IPS-15b (cell line): Measurements from ENCODE around the gene THSD4.

Experiments used
- H3K27me3 ChIP-seq: one replicate; pipeline ENCODE4 v1.6.1; 2013; ENCODE audit warnings: low read length; ENCODE audit not compliant: control insufficient read depth, insufficient read depth
- H3K36me3 ChIP-seq: one replicate; pipeline ENCODE4 v1.6.1; 2013; ENCODE audit warnings: low read length; ENCODE audit not compliant: control insufficient read depth, insufficient read depth
- H3K4me1 ChIP-seq: one replicate; pipeline ENCODE4 v1.6.1; 2013; ENCODE audit warnings: mild to moderate bottlenecking, low read length; ENCODE audit not compliant: control insufficient read depth, insufficient read depth
- H3K4me3 ChIP-seq: one replicate; pipeline ENCODE4 v1.5.1; 2013; ENCODE audit warnings: low read depth, low read length
- H3K9ac ChIP-seq: one replicate; pipeline ENCODE4 v1.6.1; 2013; ENCODE audit warnings: low read depth, mild to moderate bottlenecking, low read length
- H3K9me3 ChIP-seq: one replicate; pipeline ENCODE4 v1.6.1; 2013; ENCODE audit warnings: mild to moderate bottlenecking, low read length; ENCODE audit not compliant: control insufficient read depth, insufficient read depth

The THSD4 gene

GRCh38 chr15:71242292-71242691 lies 127.0 kb downstream of the THSD4 start:
- no peaks in the 10 kb centered on the region for H3K36me3 ChIP-seq
- no peak overlapping the region for H3K9ac ChIP-seq
- H3K4me3 ChIP-seq, result no peak overlapping the region
- no peaks in the 10 kb centered on the region for H3K4me1 ChIP-seq
- H3K9me3 ChIP-seq, result no peaks in the 10 kb centered on the region
- no peaks in the 10 kb centered on the region for H3K27me3 ChIP-seq

GRCh38 chr15:71244250-71244649 lies 129.0 kb downstream of the THSD4 start:
- no peaks in the 10 kb centered on the region for H3K27me3 ChIP-seq
- H3K4me3 ChIP-seq, result no peak overlapping the region
- no peaks in the 10 kb centered on the region for H3K36me3 ChIP-seq

GRCh38 chr15:71245588-71245987 lies 130.3 kb downstream of the THSD4 start:
- Histone ChIP-seq H3K9ac (no peak overlapping the region), H3K27me3 (no peaks in the 10 kb centered on the region), H3K9me3 (no peaks in the 10 kb centered on the region), H3K36me3 (no peaks in the 10 kb centered on the region), H3K4me3 (no peak overlapping the region), H3K4me1 (no peaks in the 10 kb centered on the region)

More at GRCh38 chr15:71244250-71244649, 129.0 kb downstream of the THSD4 start:
- Histone ChIP-seq H3K4me1 (no peaks in the 10 kb centered on the region), H3K9me3 (no peaks in the 10 kb centered on the region), H3K9ac (no peak overlapping the region)

- H3K27me3 ChIP-seq, result no peaks in the 10 kb centered on the region
- H3K4me3 ChIP-seq, result no peak overlapping the region
- no peaks in the 10 kb centered on the region for H3K9me3 ChIP-seq
- no peak overlapping the region for H3K9ac ChIP-seq
- no peaks in the 10 kb centered on the region for H3K4me1 ChIP-seq
- no peaks in the 10 kb centered on the region for H3K36me3 ChIP-seq
Observed at GRCh38 chr15:71248386-71248785, 133.1 kb downstream of the THSD4 start.

- Histone ChIP-seq H3K9me3 (no peaks in the 10 kb centered on the region), H3K36me3 (no peaks in the 10 kb centered on the region), H3K9ac (no peak overlapping the region)
Observed at GRCh38 chr15:71249986-71250385, 134.7 kb downstream of the THSD4 start.

GRCh38 chr15:71250936-71251583 lies 135.8 kb downstream of the THSD4 start:
- H3K27me3 ChIP-seq, result no peaks in the 10 kb centered on the region
- H3K9me3 ChIP-seq, result no peaks in the 10 kb centered on the region
- H3K4me1 ChIP-seq, result no peaks in the 10 kb centered on the region
- no peak overlapping the region for H3K4me3 ChIP-seq
- no peak overlapping the region for H3K9ac ChIP-seq
- no peaks in the 10 kb centered on the region for H3K36me3 ChIP-seq

More at GRCh38 chr15:71249986-71250385, 134.7 kb downstream of the THSD4 start:
- no peak overlapping the region for H3K4me3 ChIP-seq
- H3K27me3 ChIP-seq, result no peaks in the 10 kb centered on the region
- H3K4me1 ChIP-seq, result no peaks in the 10 kb centered on the region

GRCh38 chr15:71251584-71252043 lies 136.3 kb downstream of the THSD4 start:
- no peaks in the 10 kb centered on the region for H3K27me3 ChIP-seq
- no peak overlapping the region for H3K9ac ChIP-seq
- no peaks in the 10 kb centered on the region for H3K4me1 ChIP-seq
- no peaks in the 10 kb centered on the region for H3K36me3 ChIP-seq
- no peaks in the 10 kb centered on the region for H3K9me3 ChIP-seq
- H3K4me3 ChIP-seq, result no peak overlapping the region

GRCh38 chr15:71252044-71252739 lies 136.9 kb downstream of the THSD4 start:
- Histone ChIP-seq H3K9me3 (no peaks in the 10 kb centered on the region), H3K4me3 (no peak overlapping the region), H3K36me3 (no peaks in the 10 kb centered on the region), H3K27me3 (no peaks in the 10 kb centered on the region), H3K9ac (no peak overlapping the region), H3K4me1 (no peaks in the 10 kb centered on the region)

GRCh38 chr15:71252740-71253047 lies 137.4 kb downstream of the THSD4 start:
- H3K27me3 ChIP-seq, result no peaks in the 10 kb centered on the region
- H3K4me3 ChIP-seq, result no peak overlapping the region
- H3K4me1 ChIP-seq, result no peaks in the 10 kb centered on the region
- no peak overlapping the region for H3K9ac ChIP-seq
- no peaks in the 10 kb centered on the region for H3K36me3 ChIP-seq
- no peaks in the 10 kb centered on the region for H3K9me3 ChIP-seq

GRCh38 chr15:71254491-71254890 lies 139.2 kb downstream of the THSD4 start:
- Histone ChIP-seq H3K27me3 (no peaks in the 10 kb centered on the region), H3K36me3 (no peaks in the 10 kb centered on the region), H3K9ac (no peak overlapping the region), H3K4me3 (no peak overlapping the region), H3K9me3 (no peaks in the 10 kb centered on the region), H3K4me1 (no peaks in the 10 kb centered on the region)

- Histone ChIP-seq H3K4me3 (no peak overlapping the region), H3K4me1 (no peaks in the 10 kb centered on the region), H3K36me3 (no peaks in the 10 kb centered on the region), H3K27me3 (no peaks in the 10 kb centered on the region), H3K9ac (no peak overlapping the region), H3K9me3 (no peaks in the 10 kb centered on the region)
Observed at GRCh38 chr15:71256934-71257664, 141.8 kb downstream of the THSD4 start.

- Histone ChIP-seq H3K9ac (no peak overlapping the region), H3K4me3 (no peak overlapping the region), H3K27me3 (no peaks in the 10 kb centered on the region), H3K36me3 (no peaks in the 10 kb centered on the region), H3K9me3 (no peaks in the 10 kb centered on the region), H3K4me1 (no peaks in the 10 kb centered on the region)
Observed at GRCh38 chr15:71259866-71260265, 144.6 kb downstream of the THSD4 start.
